Measurements from ENCODE around the gene TBX10. TPM values are rescaled to one million over a fixed set of nuclear protein-coding genes. Genes with fewer than 3 reads are reported as not detected.
"Not testable (repeated sequence)": the region's sequence is repeated elsewhere in the genome, so short reads cannot be mapped to it uniquely, and the experiment has no call there.

The TBX10 gene
- total RNA-seq, 1 experiment from 2014 or later: not detected

DNA sequence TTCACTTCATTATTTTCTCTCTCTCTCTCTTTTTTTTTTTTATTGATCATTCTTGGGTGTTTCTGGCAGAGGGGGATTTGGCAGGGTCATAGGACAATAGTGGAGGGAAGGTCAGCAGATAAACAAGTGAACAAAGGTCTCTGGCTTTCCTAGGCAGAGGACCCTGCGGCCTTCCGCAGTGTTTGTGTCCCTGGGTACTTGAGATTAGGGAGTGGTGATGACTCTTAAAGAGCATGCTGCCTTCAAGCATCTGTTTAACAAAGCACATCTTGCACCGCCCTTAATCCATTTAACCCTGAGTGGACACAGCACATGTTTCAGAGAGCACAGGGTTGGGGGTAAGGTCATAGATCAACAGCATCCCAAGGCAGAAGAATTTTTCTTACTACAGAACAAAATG lies 42.1 kb downstream of the TBX10 start:
- not testable (repeated sequence) for H3K27ac Mint-ChIP-seq; H3K4me3 Mint-ChIP-seq; H3K23ac ChIP-seq (ENCODE audit: insufficient read length, low read depth, low read length); H3K27me3 Mint-ChIP-seq (ENCODE audit: low read depth); H3K27ac ChIP-seq (ENCODE audit: insufficient read length, low read depth, low read length); H3K4me1 ChIP-seq (ENCODE audit: insufficient read depth, low read length); H3K79me1 ChIP-seq (ENCODE audit: insufficient read depth, low read depth, low read length, poor library complexity, severe bottlenecking); H3K9me3 ChIP-seq (ENCODE audit: control insufficient read depth, low read depth, low read length); H4K8ac ChIP-seq (replicated peaks; ENCODE audit: insufficient read length, low read depth, low read length); H2BK15ac ChIP-seq (ENCODE audit: low read depth, low read length); H4K91ac ChIP-seq (ENCODE audit: insufficient read length, low read depth, low read length); H3K27me3 ChIP-seq (ENCODE audit: insufficient read depth, low read length); H4K5ac ChIP-seq (ENCODE audit: insufficient read length, low read depth, low read length); H2BK20ac ChIP-seq (ENCODE audit: low read depth, low read length, poor library complexity, severe bottlenecking); H3K56ac ChIP-seq (ENCODE audit: insufficient read length, low read depth, low read length); H3K18ac ChIP-seq (ENCODE audit: insufficient read length, low read depth, low read length); H3K9ac ChIP-seq (ENCODE audit: extremely low read depth, insufficient read length, low read length); H3K4me2 ChIP-seq (ENCODE audit: insufficient read depth, insufficient read length, low read length); H3K14ac ChIP-seq (ENCODE audit: insufficient read depth, low read length); H4K20me1 ChIP-seq (ENCODE audit: control insufficient read depth, insufficient read depth, insufficient read length); H3K79me2 ChIP-seq (ENCODE audit: insufficient read depth, low read length); H2AK5ac ChIP-seq (ENCODE audit: insufficient read length, low read length); H2BK5ac ChIP-seq (ENCODE audit: insufficient read length, low read length); H2BK120ac ChIP-seq (ENCODE audit: low read depth, low read length, poor library complexity, severe bottlenecking); H2BK12ac ChIP-seq (ENCODE audit: insufficient read length, low read depth, low read length); H3K4ac ChIP-seq (ENCODE audit: low read depth, low read length); DNase-seq; H3K23me2 ChIP-seq (ENCODE audit: insufficient read length, low read depth, low read length, poor library complexity, severe bottlenecking); H2AFZ ChIP-seq (ENCODE audit: low read length); H3T11ph ChIP-seq (ENCODE audit: low read length)
- Mint-ChIP-seq H3K9me3 (peaks cover 18 to 25% of the 10 kb centered on the region in 2 experiments), H3K4me1 (peaks cover 14 to 22% of the 10 kb centered on the region in 2 experiments), H3K36me3 (ENCODE audit: insufficient read depth in 1 of 3, low read depth in 3 of 3) (peaks cover 2 to 15% (median 3%) of the 10 kb centered on the region in 3 experiments; a peak in 4 of 7 replicates)
- no CpG with 5 or more reads among the region's 3 CpGs for WGBS (ENCODE audit: extremely low coverage, insufficient read length, low lambda C conversion rate)

All from H9 (cell line).